ENCODE results near the gene CABLES1.

The CABLES1 gene

DNA sequence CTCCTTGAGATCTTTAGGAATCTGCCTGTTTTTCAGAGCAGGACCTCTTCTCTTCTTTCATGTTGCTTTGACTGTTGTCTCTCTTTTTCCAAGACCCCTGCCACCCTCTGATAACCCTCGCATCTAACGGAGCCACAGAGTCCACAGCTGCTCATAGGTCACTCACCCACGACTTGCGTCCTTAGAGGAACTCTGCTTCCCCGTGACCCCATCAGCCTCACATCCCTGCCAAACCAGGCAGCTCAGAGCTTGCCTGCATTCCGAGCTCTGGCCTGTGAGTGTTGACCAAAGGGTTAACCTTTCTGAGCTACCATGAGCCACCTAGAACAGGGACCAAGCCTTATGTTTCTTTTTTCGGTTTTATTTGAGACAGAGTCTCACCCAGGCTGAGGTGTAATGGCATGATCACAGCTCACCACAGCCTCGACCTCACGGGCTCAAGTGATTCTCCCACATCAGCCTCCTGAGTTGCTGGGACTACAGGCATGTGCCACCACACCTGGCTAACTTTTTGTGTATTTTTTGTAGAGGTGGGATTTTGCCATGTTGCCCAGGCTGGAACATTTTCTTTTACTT is 36.4 kb downstream of the CABLES1 start:
- no peak for DNase-seq (ENCODE audit: low read depth)
- TF ChIP-seq, protein P1, sequence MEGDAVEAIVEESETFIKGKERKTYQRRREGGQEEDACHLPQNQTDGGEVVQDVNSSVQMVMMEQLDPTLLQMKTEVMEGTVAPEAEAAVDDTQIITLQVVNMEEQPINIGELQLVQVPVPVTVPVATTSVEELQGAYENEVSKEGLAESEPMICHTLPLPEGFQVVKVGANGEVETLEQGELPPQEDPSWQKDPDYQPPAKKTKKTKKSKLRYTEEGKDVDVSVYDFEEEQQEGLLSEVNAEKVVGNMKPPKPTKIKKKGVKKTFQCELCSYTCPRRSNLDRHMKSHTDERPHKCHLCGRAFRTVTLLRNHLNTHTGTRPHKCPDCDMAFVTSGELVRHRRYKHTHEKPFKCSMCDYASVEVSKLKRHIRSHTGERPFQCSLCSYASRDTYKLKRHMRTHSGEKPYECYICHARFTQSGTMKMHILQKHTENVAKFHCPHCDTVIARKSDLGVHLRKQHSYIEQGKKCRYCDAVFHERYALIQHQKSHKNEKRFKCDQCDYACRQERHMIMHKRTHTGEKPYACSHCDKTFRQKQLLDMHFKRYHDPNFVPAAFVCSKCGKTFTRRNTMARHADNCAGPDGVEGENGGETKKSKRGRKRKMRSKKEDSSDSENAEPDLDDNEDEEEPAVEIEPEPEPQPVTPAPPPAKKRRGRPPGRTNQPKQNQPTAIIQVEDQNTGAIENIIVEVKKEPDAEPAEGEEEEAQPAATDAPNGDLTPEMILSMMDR (IDR thresholded peaks at IDR 0.05; ENCODE audit: low read depth, low read length, missing control alignments): no peak
- no peak overlapping the region for H3K4me3 ChIP-seq (ENCODE audit: low read depth, low read length)

DNA sequence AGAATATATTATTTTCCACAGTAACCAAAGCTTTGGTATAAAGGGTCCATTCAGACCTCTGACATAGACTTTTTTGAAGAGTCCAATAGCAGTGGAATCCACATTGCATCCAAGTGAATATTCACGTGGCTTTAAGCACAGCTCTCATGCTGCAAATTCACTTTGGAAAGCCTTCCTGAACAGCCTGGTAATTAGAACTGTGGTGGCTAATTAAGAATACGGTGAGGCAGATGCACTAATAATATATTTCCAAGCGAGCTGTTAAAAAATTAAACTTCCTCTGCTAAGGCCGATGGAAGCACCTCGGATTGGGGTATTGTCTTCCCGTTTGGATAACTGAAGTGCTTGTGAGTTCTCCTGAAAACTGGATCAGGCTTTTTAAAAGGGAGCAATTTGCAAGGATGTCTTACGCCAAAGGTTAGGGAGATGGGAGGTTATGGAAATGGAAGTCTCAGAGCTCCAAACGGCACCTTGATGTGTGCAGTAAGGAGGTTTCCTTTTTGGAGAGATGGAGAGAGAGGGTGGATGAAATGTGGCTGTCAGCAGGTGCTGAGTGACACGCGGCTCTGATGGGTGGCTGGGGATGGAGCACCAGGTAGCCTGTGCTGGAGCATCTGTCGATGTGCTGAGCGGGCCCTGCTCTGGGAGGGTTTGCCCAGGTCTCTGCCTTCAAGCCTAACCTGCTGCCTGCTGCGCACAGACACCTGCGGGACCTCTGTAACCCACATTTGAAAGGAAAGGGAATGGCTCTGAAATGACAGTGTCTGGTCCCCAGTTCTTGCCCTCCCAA is 37.5 kb downstream of the CABLES1 start:
- no peak overlapping the region for H3K4me3 ChIP-seq (ENCODE audit: low read depth, low read length)

DNA sequence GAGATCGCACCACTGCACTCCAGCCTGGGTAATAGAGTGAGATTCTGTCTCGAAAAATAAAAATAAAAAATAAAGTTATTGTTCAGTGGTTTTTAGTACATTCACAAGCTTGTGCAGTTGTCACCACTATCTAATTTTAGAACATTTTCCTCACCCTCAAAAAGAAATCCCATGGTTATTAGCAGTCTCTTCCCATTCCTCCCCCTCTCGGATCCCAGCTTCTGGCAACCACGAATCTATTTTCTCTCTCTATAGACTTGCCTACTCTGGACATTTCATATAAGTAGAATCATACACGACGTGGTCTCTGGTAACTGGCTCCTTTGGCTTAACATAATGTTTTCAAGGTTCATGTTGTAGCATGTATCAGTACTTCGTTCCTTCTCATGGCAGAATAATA is 38.6 kb downstream of the CABLES1 start:
- H3K4me3 ChIP-seq (ENCODE audit: low read depth, low read length): no peak overlapping the region
- TF ChIP-seq, protein P1 (IDR thresholded peaks at IDR 0.05; ENCODE audit: low read depth, low read length, missing control alignments): no peak
- DNase-seq (ENCODE audit: low read depth): no peak

More for the DNA sequence above, 37.5 kb downstream of the CABLES1 start:
- DNase-seq (ENCODE audit: low read depth): no peak
- TF ChIP-seq, protein P1 (IDR thresholded peaks at IDR 0.05; ENCODE audit: low read depth, low read length, missing control alignments): no peak

DNA sequence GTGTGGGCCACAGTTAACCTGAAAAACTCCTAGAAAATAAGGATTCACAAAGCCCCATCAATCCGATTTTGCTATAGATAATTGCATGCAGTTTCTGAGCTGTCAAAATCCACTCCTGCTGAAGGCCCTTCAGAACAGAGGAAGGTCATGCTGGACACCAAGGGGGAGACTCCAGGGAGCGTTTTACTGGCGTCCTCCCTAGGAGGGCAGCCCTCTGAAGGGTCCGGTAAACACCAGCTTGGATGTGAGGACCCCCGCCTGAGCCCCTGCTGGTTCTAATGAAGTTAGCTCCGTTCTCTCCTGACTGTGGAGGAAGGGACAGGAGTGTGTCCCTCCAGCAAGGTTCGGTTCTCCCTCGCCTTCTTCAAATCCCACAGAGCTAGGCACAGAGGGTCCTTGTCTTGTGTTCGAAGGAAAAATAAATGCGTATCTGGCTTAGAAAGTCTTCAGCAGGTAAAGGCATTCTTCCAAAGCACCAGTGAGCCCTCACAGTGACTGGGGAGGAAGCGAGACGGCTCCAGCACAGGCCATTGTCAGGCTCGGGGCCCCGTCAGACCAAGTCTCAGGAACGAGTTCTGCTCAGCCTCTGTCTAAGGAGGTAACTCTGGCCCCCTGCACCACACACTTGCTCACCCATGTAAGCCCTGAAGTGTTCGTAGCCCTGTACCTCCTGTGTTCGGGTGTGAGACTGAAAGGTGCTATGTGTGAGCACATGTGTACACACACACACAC is 41.6 kb downstream of the CABLES1 start:
- DNase-seq (ENCODE audit: low read depth): no peak
- no peak overlapping the region for H3K4me3 ChIP-seq (ENCODE audit: low read depth, low read length)
- TF ChIP-seq, protein P1 (IDR thresholded peaks at IDR 0.05; ENCODE audit: low read depth, low read length, missing control alignments): no peak

DNA sequence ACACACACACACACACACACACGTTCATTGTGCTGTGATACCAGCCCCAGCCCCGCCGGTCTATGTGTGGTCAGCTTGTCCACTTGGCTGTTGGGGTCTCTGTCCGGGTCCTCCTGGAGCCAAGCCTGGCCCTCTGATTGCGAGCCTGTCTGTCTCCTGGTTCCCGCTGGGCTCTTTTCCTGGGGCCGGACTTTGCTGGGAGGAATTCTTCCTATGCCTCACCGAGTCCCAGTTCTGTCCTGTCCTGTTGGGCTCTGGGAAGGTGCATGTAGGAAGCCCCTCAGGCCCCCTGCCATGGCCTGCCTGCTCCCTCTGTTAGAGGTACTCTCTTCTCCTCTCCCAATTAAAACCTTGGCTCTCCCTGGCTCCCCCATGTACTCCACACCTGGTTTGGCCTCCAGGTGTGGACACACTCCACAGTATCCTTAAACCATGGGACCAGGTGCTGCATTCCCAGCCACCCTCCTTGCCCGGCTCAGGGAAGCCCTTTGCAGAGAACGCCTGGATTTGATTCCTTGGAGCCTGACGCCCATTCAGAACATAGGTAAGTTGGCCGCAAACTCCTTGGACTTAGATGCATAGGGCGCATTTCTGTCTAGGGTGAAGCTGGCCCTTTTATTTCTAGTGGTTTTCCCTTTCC is 42.3 kb downstream of the CABLES1 start:
- H3K4me3 ChIP-seq (ENCODE audit: low read depth, low read length): no peak overlapping the region
- TF ChIP-seq, protein P1 (IDR thresholded peaks at IDR 0.05; ENCODE audit: low read depth, low read length, missing control alignments): no peak
- no peak for DNase-seq (ENCODE audit: low read depth)

DNA sequence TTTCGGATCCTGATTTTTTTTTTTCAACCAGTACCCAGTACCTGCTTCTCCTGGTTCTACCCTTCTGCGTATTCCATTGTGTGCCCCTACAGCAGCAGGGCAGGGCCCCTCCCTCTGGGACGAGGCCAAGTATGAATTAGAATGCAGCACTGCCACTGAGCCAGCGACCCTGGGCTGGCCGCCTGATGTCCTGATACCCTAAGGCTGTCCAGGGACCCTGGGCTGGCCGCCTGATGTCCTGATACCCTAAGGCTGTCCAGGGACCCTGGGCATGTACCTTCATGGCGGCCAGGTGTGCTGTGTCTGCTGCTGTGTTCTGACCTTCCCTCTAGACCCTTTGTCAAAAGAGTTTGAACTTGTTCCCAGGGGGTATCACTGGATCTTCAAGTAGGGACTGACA is 42.9 kb downstream of the CABLES1 start:
- no peak for DNase-seq (ENCODE audit: low read depth)
- H3K4me3 ChIP-seq (ENCODE audit: low read depth, low read length): no peak overlapping the region
- TF ChIP-seq, protein P1 (IDR thresholded peaks at IDR 0.05; ENCODE audit: low read depth, low read length, missing control alignments): no peak
